ENCODE results near the gene MLN. TPM values are rescaled to one million over a fixed set of nuclear protein-coding genes. Genes with fewer than 3 reads are reported as not detected.

The MLN gene
- polyA plus RNA-seq, 1 of the 3 experiments (the other 2 are of a cell fraction), result not detected

DNA sequence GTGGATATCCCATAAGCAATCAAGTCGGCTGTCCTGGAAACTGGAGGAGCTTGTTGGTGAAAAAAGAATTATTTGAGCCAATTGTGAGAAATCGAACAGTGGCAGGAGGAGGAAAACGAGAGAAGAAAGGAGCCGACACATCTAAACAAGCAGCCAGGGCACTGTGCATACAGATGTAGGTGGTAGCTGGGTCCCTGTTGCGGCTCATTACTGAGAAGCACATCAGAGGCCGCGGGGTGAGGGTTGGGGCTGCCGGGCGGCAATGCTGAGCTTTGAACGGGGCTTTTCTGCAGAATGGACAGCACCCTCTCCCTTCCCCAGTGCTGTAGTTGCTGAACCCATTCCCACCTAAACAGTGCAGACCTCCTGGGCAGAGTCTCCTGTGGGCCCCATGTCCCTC, 10.8 kb downstream of the MLN start:
- ChIA-PET CTCF (interaction anchor here (0.7 to 1.0 kb wide), 4 partner anchors 18 to 26 kb away, joined by 3 to 4 read pairs (median 3); no protein-coding TSS in a partner anchor), POLR2A (no interaction called here)
- 87% methylated on average over 7 of the region's 10 CpGs for WGBS (ENCODE audit: low lambda C conversion rate)
- TF ChIP-seq, protein P1, sequence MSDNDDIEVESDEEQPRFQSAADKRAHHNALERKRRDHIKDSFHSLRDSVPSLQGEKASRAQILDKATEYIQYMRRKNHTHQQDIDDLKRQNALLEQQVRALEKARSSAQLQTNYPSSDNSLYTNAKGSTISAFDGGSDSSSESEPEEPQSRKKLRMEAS (IDR thresholded peaks at IDR 0.05; ENCODE audit: low read depth), result no peak
- TF ChIP-seq FOXJ3 (CRISPR knock-in tag; IDR thresholded peaks at IDR 0.05) (no peak), CHD2 (IDR thresholded peaks at IDR 0.05; ENCODE audit: low read length, partially characterized antibody) (no peak), MEF2A (IDR thresholded peaks at IDR 0.05; ENCODE audit: borderline replicate concordance, low read depth) (no peak), RFX5 (IDR thresholded peaks at IDR 0.05; ENCODE audit: low read length) (no peak), YY1 (IDR thresholded peaks at IDR 0.05; ENCODE audit: low read depth) (no peak), MXI1 (IDR thresholded peaks at IDR 0.05; ENCODE audit: low read depth, low read length) (no peak), EP300 (IDR thresholded peaks at IDR 0.05; ENCODE audit: borderline replicate concordance in 1 of 2, low read depth in 1 of 2, low read length in 1 of 2) (no peak), FOXM1 (IDR thresholded peaks at IDR 0.05; ENCODE audit: low read depth) (no peak), RCOR1 (IDR thresholded peaks at IDR 0.05; ENCODE audit: low read length) (no peak), RXRA (IDR thresholded peaks at IDR 0.05; ENCODE audit: borderline replicate concordance, low read depth) (no peak), TEAD4 (IDR thresholded peaks at IDR 0.05; ENCODE audit: borderline replicate concordance, insufficient read depth) (no peak), SMC3 (IDR thresholded peaks at IDR 0.05; ENCODE audit: low read depth, low read length) (no peak)
- TF ChIP-seq, protein P2, sequence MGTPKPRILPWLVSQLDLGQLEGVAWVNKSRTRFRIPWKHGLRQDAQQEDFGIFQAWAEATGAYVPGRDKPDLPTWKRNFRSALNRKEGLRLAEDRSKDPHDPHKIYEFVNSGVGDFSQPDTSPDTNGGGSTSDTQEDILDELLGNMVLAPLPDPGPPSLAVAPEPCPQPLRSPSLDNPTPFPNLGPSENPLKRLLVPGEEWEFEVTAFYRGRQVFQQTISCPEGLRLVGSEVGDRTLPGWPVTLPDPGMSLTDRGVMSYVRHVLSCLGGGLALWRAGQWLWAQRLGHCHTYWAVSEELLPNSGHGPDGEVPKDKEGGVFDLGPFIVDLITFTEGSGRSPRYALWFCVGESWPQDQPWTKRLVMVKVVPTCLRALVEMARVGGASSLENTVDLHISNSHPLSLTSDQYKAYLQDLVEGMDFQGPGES (IDR thresholded peaks at IDR 0.05; ENCODE audit: low read depth, low read length), result no peak
- TF ChIP-seq, protein P3, sequence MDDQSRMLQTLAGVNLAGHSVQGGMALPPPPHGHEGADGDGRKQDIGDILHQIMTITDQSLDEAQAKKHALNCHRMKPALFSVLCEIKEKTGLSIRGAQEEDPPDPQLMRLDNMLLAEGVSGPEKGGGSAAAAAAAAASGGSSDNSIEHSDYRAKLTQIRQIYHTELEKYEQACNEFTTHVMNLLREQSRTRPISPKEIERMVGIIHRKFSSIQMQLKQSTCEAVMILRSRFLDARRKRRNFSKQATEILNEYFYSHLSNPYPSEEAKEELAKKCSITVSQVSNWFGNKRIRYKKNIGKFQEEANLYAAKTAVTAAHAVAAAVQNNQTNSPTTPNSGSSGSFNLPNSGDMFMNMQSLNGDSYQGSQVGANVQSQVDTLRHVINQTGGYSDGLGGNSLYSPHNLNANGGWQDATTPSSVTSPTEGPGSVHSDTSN (IDR thresholded peaks at IDR 0.05), result no peak
- TF ChIP-seq, protein P4, sequence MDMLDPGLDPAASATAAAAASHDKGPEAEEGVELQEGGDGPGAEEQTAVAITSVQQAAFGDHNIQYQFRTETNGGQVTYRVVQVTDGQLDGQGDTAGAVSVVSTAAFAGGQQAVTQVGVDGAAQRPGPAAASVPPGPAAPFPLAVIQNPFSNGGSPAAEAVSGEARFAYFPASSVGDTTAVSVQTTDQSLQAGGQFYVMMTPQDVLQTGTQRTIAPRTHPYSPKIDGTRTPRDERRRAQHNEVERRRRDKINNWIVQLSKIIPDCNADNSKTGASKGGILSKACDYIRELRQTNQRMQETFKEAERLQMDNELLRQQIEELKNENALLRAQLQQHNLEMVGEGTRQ (IDR thresholded peaks at IDR 0.05; ENCODE audit: borderline replicate concordance, low read depth, low read length), result no peak
- TF ChIP-seq, protein P5, sequence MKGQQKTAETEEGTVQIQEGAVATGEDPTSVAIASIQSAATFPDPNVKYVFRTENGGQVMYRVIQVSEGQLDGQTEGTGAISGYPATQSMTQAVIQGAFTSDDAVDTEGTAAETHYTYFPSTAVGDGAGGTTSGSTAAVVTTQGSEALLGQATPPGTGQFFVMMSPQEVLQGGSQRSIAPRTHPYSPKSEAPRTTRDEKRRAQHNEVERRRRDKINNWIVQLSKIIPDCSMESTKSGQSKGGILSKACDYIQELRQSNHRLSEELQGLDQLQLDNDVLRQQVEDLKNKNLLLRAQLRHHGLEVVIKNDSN (IDR thresholded peaks at IDR 0.05; ENCODE audit: borderline replicate concordance, low read depth), result no peak
- no peak overlapping the region for H3K4me2 ChIP-seq
- no peak overlapping the region for H3K9ac ChIP-seq
- no peaks in the 10 kb centered on the region for H3K27me3 ChIP-seq (ENCODE audit: insufficient read depth)
- DNase-seq, result no peak
- no peaks in the 10 kb centered on the region for H3F3A ChIP-seq (replicated peaks; ENCODE audit: insufficient read depth)
- H3K9me2 ChIP-seq, result no peaks in the 10 kb centered on the region
- H3K79me2 ChIP-seq (ENCODE audit: insufficient read depth), result peaks cover 19% of the 10 kb centered on the region
- peaks cover 3 to 17% of the 10 kb centered on the region in 2 experiments; a peak in 1 of 4 replicates for H3K4me1 ChIP-seq (ENCODE audit: control insufficient read depth in 1 of 2, insufficient read depth in 2 of 2, low read depth in 1 of 2, low read length in 1 of 2)
- no peaks in the 10 kb centered on the region for H3K9me3 ChIP-seq
- H2AFZ ChIP-seq (ENCODE audit: low read depth), result no peak overlapping the region
- no peaks in the 10 kb centered on the region for H4K20me1 ChIP-seq (ENCODE audit: insufficient read depth)
- no peak overlapping the region for H3K4me3 ChIP-seq (ENCODE audit: low read depth in 2 of 2, low read length in 1 of 2)
- no peak overlapping the region for H3K27ac ChIP-seq (ENCODE audit: low read depth in 2 of 2, low read length in 1 of 2)
- no peaks in the 10 kb centered on the region for H3K36me3 ChIP-seq (replicated peaks in 1 of 2; ENCODE audit: control insufficient read depth in 1 of 2, insufficient read depth in 2 of 2, low read length in 1 of 2)

Data from SK-N-SH (cell line).